ENCODE data around the gene MBD3L3. TPM values are rescaled to one million over a fixed set of nuclear protein-coding genes. Genes with fewer than 3 reads are reported as not detected.
A peak's percentile ranks its signal among the peaks of the same experiment; 100 is the strongest.

The MBD3L3 gene
- total RNA-seq, 4 donors from 2014 or later = not detected

GRCh38 chr19:7098701-7099596 is 40.5 kb upstream of the MBD3L3 start:
- Histone ChIP-seq H3K9me3 (peaks cover 13% of the 10 kb centered on the region), H3K4me3 (peak overlapping the region; percentile 61), H3K4me1 (peaks cover 7% of the 10 kb centered on the region), H3K27ac (peak overlapping the region; percentile 87), H3K27me3 (no peaks in the 10 kb centered on the region), H3K36me3 (no peaks in the 10 kb centered on the region)
- TF ChIP-seq CTCF (IDR thresholded peaks at IDR 0.05) = no peak
- no peak for TF ChIP-seq EP300 (IDR thresholded peaks at IDR 0.05)
- TF ChIP-seq POLR2AphosphoS5 (IDR thresholded peaks at IDR 0.05) = peak in 1 of 3 donors; percentile 77
- TF ChIP-seq POLR2A (IDR thresholded peaks at IDR 0.05) = peak in 1 of 2 donors; percentile 19
- peak; percentile 94 to 95 for DNase-seq (ENCODE audit: low spot score in 2 of 2)
- under 1% methylated on average over 78 of the region's 78 CpGs for WGBS

- H3K9me3 ChIP-seq = peaks cover 20% of the 10 kb centered on the region
These were observed 39.6 kb upstream of the MBD3L3 start for GRCh38 chr19:7098096-7098495.

GRCh38 chr19:7088999-7089398 is 30.5 kb upstream of the MBD3L3 start:
- peaks cover 67% of the 10 kb centered on the region for H3K9me3 ChIP-seq
- 87% methylated on average over 6 of the region's 6 CpGs for WGBS
- no peaks in the 10 kb centered on the region for H3K27me3 ChIP-seq
- no peak for DNase-seq (ENCODE audit: low spot score in 2 of 2)
- TF ChIP-seq POLR2AphosphoS5 (IDR thresholded peaks at IDR 0.05) (no peak), POLR2A (IDR thresholded peaks at IDR 0.05) (no peak), EP300 (IDR thresholded peaks at IDR 0.05) (no peak), CTCF (IDR thresholded peaks at IDR 0.05) (no peak)
- peaks cover 17% of the 10 kb centered on the region for H3K36me3 ChIP-seq
- no peak overlapping the region for H3K4me3 ChIP-seq
- H3K27ac ChIP-seq = no peak overlapping the region
- H3K4me1 ChIP-seq = no peaks in the 10 kb centered on the region

More at GRCh38 chr19:7098096-7098495, 39.6 kb upstream of the MBD3L3 start:
- 100% methylated on average over 3 of the region's 3 CpGs for WGBS
- Histone ChIP-seq H3K36me3 (no peaks in the 10 kb centered on the region), H3K4me1 (peaks cover 7% of the 10 kb centered on the region), H3K27me3 (no peaks in the 10 kb centered on the region), H3K4me3 (no peak overlapping the region), H3K27ac (no peak overlapping the region)
- DNase-seq (ENCODE audit: low spot score in 2 of 2) = no peak
- TF ChIP-seq POLR2A (IDR thresholded peaks at IDR 0.05) (no peak), EP300 (IDR thresholded peaks at IDR 0.05) (no peak), CTCF (IDR thresholded peaks at IDR 0.05) (no peak), POLR2AphosphoS5 (IDR thresholded peaks at IDR 0.05) (no peak)

- peaks cover 69% of the 10 kb centered on the region for H3K36me3 ChIP-seq
- no peak overlapping the region for H3K27ac ChIP-seq
- no peak for TF ChIP-seq POLR2A (IDR thresholded peaks at IDR 0.05)
- no peak for TF ChIP-seq EP300 (IDR thresholded peaks at IDR 0.05)
- no peak for TF ChIP-seq CTCF (IDR thresholded peaks at IDR 0.05)
- no peak for TF ChIP-seq POLR2AphosphoS5 (IDR thresholded peaks at IDR 0.05)
- peaks cover 85% of the 10 kb centered on the region for H3K9me3 ChIP-seq
- no peaks in the 10 kb centered on the region for H3K4me1 ChIP-seq
- 98% methylated on average over 15 of the region's 15 CpGs for WGBS
- DNase-seq (ENCODE audit: low spot score in 2 of 2) = no peak
- H3K4me3 ChIP-seq = no peak overlapping the region
- H3K27me3 ChIP-seq = no peaks in the 10 kb centered on the region
These were observed 24.8 kb upstream of the MBD3L3 start for GRCh38 chr19:7083076-7083956.

Data from suprapubic skin (tissue), 4 donors.